Testis (tissue), 5 donors: Measurements from ENCODE around the gene EXD2. TPM values are rescaled to one million over a fixed set of nuclear protein-coding genes. Genes with fewer than 3 reads are reported as not detected.
A peak's percentile ranks its signal among the peaks of the same experiment; 100 is the strongest.

Source experiments
- DNase-seq: peaks from one replicate; pipeline ENCODE4 v3.0.0-alpha.2; 2019
- H3K27ac ChIP-seq, 2 donors: fragments of 200-600 bp; sonication (generic); one replicate each; pipeline ENCODE4 v1.5.1; 2019
- H3K27me3 ChIP-seq: fragments of 200-600 bp; sonication (generic); one replicate; pipeline ENCODE4 v1.5.1; 2019
- H3K36me3 ChIP-seq: fragments of 200-600 bp; sonication (generic); one replicate; pipeline ENCODE4 v1.5.1; 2017; ENCODE audit warnings: low read depth; ENCODE audit errors: missing control alignments
- H3K4me1 ChIP-seq: fragments of 200-600 bp; sonication (generic); one replicate; pipeline ENCODE4 v1.5.1; 2019
- H3K4me3 ChIP-seq, 2 donors: fragments of 200-600 bp; sonication (generic); one replicate each; pipeline ENCODE4 v1.5.1; 2017 to 2019
- H3K9me3 ChIP-seq: fragments of 200-600 bp; sonication (generic); one replicate; pipeline ENCODE4 v1.5.1; 2017
- CTCF ChIP-seq, 3 experiments: fragments of 450-650 bp in 2 of 3; fragments of 200-600 bp in 1 of 3; sonication (generic) in 1 of 3; IDR thresholded peaks; one replicate each; pipeline ENCODE4 v1.5.1; 2016 to 2019; ENCODE audit warnings: antibody characterized with exemption in 3 of 3, mild to moderate bottlenecking in 2 of 3, moderate library complexity in 1 of 3
- POLR2A ChIP-seq: fragments of 450-650 bp; IDR thresholded peaks from one replicate; pipeline ENCODE4 v1.6.1; 2017; ENCODE audit warnings: antibody characterized with exemption, mild to moderate bottlenecking, moderate library complexity
- WGBS, 2 donors: methylation state at CpG; one replicate each; pipeline ENCODE4 v1.1.5; 2018; 5-methylcytosine and 5-hydroxymethylcytosine counted together
- intact Hi-C: fragments of 100-400 bp; cut with DNase I; formaldehyde crosslinking; loops from one replicate; pipeline ENCODE4 v1.15.1; 2023; ENCODE audit warnings: low total_unique reads
- long read RNA-seq, 2 donors: transcript quantifications; one replicate each; lab custom pipeline, GENCODE V29; 2026
- polyA plus RNA-seq: library from polyadenylated mRNA; stranded (reverse); fragments of 350-450 nt; fragmentation: Illumina TruSeq; extraction: RNeasy Lipid Tissue Mini Kit (QIAGEN cat#74804); gene quantifications from one replicate; pipeline ENCODE4 v1.2.3, GENCODE V29; 2014; ENCODE audit warnings: low read depth, low replicate concordance; ENCODE audit not compliant: insufficient read depth
- total RNA-seq, 2 donors: library from RNA; depleted of rRNA; stranded (reverse); fragments of >200 nt; gene quantifications; one replicate each; pipeline ENCODE4 v1.2.3, GENCODE V29; 2016

Gene EXD2
- total RNA-seq (10 to 100 TPM; 22.4 to 27.2 TPM), polyA plus RNA-seq (70.3 TPM)
- long read RNA-seq, donor 1, full-length matches to known transcripts: 1 of 18 reads
- long read RNA-seq, donor 1, partial matches to known transcripts: 10 of 18 reads
- long read RNA-seq, donor 1, other reads (novel, unspliced or antisense): 7 of 18 reads
- long read RNA-seq, donor 2, partial matches to known transcripts: 0 of 1 reads
- long read RNA-seq, donor 2, other reads (novel, unspliced or antisense): 0 of 1 reads

- 0% methylated on average over 39 to 58 of the region's 58 CpGs for WGBS, 2 donors
- H3K36me3 ChIP-seq: no peaks in the 10 kb centered on the region
- intact Hi-C loops: no loop called here
- peak within 1 kb of the TSS; percentile 68 to 81 for H3K4me3 ChIP-seq
- H3K4me1 ChIP-seq: peaks cover 6% of the 10 kb centered on the region
- TF ChIP-seq POLR2A (no peak), CTCF (IDR thresholded peaks at IDR 0.05) (peak in 1 of 3 experiments; percentile 9)
- DNase-seq: peak; percentile 94
- peak within 1 kb of the TSS; percentile 1 to 70 for H3K27ac ChIP-seq
- H3K27me3 ChIP-seq: no peaks in the 10 kb centered on the region
- no peaks in the 10 kb centered on the region for H3K9me3 ChIP-seq
Observed at GRCh38 chr14:69191340-69192111, at the start of gene EXD2. Gene EXD2, plus strand, starts transcription at chr14:69191498. Its CDS starts 17,973 bp downstream, at chr14:69209471.

- Histone ChIP-seq H3K4me1 (no peaks in the 10 kb centered on the region), H3K9me3 (no peaks in the 10 kb centered on the region), H3K27me3 (no peaks in the 10 kb centered on the region), H3K27ac (no peak overlapping the region), H3K4me3 (no peak overlapping the region), H3K36me3 (no peaks in the 10 kb centered on the region)
- intact Hi-C loops: no loop called here
- DNase-seq: no peak
- WGBS, 2 donors: 63 to 78% methylated on average over 1 of the region's 1 CpG
- no peak for TF ChIP-seq CTCF (IDR thresholded peaks at IDR 0.05)
- TF ChIP-seq POLR2A: no peak
Observed at GRCh38 chr14:69141550-69141949, 49.7 kb upstream of the EXD2 start.

- no peak for DNase-seq
- Histone ChIP-seq H3K4me1 (no peaks in the 10 kb centered on the region), H3K27me3 (no peaks in the 10 kb centered on the region), H3K27ac (no peak overlapping the region), H3K4me3 (no peak overlapping the region), H3K36me3 (no peaks in the 10 kb centered on the region), H3K9me3 (no peaks in the 10 kb centered on the region)
- intact Hi-C loops: no loop called here
- WGBS, 2 donors: 84 to 95% methylated on average over 5 of the region's 5 CpGs
- TF ChIP-seq CTCF (IDR thresholded peaks at IDR 0.05): no peak
- no peak for TF ChIP-seq POLR2A
Observed at GRCh38 chr14:69142101-69142500, 49.2 kb upstream of the EXD2 start.

GRCh38 chr14:69149461-69150244 is 41.6 kb upstream of the EXD2 start:
- peaks cover 19% of the 10 kb centered on the region for H3K4me1 ChIP-seq
- H3K4me3 ChIP-seq: no peak overlapping the region
- no peaks in the 10 kb centered on the region for H3K36me3 ChIP-seq
- DNase-seq: no peak
- TF ChIP-seq CTCF (IDR thresholded peaks at IDR 0.05): no peak
- TF ChIP-seq POLR2A: no peak
- no peaks in the 10 kb centered on the region for H3K27me3 ChIP-seq
- H3K27ac ChIP-seq: peak overlapping the region in 1 of 2 donors; percentile 26
- no peaks in the 10 kb centered on the region for H3K9me3 ChIP-seq
- intact Hi-C loops: no loop called here
- WGBS, 2 donors: 17 to 38% methylated on average over 2 of the region's 2 CpGs
